NOMO-1 (cell line): ENCODE measurements around the gene ZGPAT.
"Not testable (repeated sequence)": the region's sequence is repeated elsewhere in the genome, so short reads cannot be mapped to it uniquely, and the experiment has no call there.

Source experiments
- DNase-seq, 2 experiments: peaks; one replicate each; lab custom pipeline; 2025; ENCODE audit not compliant: unreplicated experiment in 2 of 2; lab: John Stamatoyannopoulos, UW

The ZGPAT gene

DNA sequence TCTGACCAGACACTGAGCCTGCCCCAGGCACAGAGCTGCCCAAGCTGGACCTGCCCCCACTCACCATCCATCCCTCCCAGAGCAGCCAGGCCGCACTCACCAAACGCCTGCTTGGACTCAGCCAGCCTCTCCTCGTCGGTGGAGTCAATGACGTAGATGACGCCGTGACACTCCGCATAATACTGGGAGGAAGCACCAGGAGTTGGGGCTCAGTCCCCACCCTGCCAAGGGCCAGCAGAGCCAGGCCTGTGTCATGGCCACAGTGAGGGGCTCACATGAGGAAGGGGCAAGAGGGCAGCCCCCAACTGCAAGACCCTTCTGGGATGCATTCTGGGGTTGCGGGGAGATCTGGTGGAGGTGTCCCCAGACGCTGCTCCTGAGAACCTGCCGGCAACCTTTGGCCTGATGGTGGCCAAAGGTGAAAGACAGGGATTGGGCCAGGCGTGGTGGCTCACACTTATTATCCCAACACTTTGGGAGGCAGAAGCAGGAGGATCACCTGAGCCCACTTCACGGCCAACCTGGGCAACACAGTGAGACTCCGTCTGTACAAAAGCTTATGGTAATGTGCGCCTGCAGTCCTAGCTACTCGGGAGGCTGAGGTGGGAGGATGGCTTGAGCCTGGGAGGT is 5.7 kb upstream of the ZGPAT start:
- DNase-seq = no peak

- DNase-seq = no peak
Observed at GRCh38 chr20:63702751-63703470, 4.9 kb upstream of the ZGPAT start.

DNA sequence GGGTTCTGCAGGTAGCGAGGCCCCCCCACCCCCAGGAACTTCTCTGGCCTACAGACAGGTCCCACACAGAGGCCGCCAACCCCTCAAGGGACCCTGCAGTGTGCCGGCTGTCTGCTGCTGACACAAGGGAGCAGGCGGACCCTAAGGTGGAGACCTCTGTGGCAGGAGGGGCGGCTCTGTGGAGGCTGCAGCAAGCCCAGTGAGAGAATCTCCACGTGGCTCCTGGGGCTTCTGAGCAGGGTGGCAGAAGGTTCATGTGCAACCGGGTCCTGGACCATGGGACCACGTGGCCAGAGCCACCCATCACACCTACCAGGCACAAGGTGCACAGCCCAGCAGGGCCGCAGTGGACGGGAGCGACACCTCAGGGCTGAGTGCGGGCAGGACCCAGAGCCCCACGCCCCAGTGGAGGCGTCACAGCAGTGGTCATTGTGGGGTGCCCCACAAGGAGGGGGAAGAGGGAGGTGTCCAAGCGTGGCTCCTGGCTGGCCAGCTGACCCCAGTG is 4.3 kb upstream of the ZGPAT start:
- DNase-seq = no peak

DNA sequence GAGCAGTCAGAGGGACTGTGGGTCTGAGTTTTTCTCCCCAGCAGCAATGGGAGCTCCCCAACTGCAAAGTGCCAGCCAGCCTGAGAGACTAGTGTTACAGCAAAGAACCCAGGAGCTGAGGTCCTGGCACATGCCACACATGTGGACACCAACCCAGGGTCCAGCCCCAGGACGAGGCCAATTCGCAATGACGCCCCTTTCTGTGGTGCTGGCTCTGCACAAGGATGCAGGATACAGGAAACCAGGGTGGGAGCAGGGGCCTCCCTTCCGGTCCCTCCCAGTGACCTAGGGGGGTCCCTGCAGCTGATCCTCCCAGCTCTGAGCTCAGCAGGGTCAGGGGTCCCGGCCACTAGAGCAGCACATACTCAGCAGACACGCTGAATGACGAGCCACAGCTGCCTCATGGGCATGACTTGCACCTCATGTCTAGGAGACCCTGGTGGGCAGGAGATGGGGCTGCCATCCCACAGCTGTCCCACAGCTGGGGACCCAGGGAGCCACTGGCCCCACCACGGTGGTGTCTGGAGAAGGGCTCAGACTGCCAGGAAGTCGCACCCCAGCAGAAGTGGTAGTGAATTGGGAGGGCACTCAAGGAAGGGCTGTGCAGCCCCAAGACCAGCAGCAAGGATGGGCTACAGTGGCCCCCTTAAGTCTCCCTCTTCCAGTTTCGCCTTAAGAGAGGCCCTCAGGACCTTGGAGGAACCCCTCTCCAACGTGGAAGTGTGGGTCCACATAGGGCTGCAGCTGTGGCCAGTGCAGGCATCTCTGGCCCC is 3.7 kb upstream of the ZGPAT start:
- no peak for DNase-seq

- no peak for DNase-seq
Observed at GRCh38 chr20:63704749-63705117, 3.1 kb upstream of the ZGPAT start.

DNA sequence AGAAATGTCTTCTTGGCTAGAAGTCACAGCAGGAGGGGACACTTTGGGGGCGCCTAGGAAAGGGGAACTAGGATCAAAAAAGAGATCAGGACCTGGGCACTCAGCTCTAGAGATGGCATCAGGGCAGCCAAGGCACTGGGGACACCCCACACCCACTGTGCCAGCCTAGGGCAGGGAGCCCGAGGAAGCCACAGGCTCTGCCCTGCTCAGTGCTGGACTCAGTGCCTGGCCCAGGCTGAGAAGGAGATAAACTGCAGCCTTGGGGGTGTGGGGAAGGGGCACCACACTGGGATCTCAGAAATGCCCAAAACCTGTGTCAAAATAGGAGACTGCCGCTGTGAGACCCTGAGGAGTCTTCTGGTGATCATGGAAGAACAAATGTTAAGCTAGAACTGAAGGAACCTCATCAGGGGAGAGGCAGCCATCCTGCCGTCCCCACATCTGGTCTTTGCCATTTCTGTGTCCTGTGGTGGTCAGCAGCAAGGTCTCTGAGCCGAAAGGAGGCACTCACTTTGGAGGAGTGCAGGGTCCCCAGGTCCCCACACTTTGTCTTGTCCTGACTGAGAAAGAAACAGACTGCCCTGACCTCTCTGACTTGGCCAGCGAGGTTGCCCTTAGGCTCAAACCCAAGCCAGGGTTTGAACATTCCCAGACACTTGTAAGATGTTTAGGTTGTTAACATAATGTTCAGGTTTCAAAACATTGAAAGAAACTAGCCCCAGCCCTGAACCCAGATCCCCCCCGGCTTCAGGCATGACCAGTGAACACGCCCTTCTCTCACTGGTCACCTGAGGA is 2.4 kb upstream of the ZGPAT start:
- no peak for DNase-seq

DNA sequence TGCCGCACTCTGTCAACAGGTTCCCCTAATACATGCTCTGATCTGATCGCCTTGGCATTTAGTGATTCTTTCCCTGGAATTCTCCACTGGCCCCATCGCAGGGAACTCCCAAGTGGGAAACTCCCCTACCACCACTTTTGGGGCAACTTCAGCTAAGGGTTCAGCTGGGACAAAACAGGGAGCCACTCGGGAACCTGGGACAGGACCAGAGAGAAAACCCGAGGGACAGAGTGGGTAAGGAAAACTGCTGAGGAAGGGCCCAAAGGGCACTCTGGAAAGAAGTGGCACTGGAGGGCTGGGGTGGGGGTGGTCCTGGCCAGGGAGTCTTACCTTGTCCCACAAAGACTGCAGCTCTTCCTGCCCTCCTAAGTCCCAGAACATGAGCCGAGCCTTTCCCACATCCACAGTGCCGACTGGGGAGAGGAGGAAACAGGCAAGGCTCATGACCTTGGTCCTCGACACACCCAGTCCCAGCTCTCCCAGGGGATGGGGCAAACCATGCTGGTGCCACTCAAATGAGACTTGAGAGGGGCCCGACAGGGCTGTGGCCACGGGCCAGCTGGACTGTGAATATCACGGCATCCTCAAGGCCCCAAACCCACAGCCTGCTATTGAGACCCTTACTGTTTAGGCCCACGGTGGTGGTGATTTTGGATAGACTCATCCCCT is 1.7 kb upstream of the ZGPAT start:
- no peak for DNase-seq

- peak; percentile 15 to 47 for DNase-seq
Observed at GRCh38 chr20:63706852-63707557, 834 bp upstream of the ZGPAT start.

- DNase-seq = no peak
Observed at GRCh38 chr20:63708301-63709148, 686 bp downstream of the ZGPAT start.

GRCh38 chr20:63709149-63709527 is 1.3 kb downstream of the ZGPAT start:
- no peak for DNase-seq

DNA sequence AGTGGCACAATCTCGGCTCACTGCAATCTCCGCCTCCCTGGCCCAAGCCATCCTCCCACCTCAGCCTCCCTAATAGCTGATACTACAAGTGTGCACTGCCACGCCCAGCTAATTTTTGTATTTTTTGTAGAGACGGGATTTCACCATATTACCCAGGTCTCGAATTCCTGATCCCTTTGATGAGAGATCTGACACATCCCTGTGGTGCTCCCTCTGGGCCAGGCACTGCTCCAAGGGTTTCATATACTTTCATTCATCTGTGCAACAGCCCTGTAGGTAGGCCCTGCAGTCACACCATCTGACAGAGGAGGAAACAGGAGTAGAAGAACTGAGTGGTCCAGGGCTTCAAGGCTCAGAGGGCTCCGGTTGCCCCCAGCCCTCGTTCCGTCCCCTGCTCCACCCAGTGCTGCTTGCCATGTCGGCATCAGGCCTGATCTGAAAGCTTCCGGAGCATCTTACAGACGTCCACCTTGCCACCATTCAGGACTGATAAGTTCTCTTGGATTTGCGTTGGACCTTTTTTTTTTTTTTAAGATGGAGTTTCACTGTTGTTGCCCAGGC is 3.3 kb downstream of the ZGPAT start:
- DNase-seq = no peak

DNA sequence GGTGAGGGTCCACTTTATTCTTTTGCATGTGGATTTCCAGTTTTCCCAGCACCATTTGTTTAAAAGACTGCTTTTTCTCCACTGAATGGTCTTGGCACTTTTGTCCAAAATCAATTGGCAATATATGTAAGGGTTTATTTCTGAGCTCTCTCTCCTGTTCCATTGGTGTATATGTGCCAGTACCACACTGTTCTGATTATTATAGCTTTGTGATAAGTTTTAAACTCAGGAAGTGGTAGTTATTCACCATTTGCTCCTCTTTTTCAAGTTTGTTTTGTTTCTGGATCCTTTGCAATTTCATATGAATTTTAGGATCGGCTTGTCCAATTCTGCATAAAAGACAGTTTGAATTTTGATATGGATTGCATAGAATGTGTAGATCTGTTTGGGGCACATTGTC is 4.4 kb downstream of the ZGPAT start:
- no peak for DNase-seq

DNA sequence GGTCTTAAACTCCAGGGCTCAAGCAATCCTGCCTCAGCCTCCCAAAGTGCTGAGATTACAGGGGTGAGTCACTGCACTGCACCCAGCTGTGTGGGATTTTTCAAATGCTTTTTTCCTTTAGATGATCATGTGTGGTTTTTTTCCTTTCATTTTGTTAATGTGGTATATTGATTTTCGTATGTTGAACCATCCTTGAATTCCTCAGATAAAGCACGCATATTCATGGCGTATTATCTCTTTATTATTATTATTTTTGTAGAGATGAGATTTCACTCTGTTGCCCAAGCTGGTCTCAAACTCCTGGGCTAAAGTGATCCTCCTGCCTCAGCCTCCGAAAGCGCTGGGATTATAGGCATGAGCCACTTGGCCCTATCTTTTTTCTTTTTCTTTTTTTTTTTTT is 7.0 kb downstream of the ZGPAT start:
- DNase-seq = no peak

- DNase-seq = no peak
Observed at GRCh38 chr20:63718996-63719395, 11.2 kb downstream of the ZGPAT start.

- not testable (repeated sequence) for DNase-seq
Observed at GRCh38 chr20:63722967-63723622, 15.3 kb downstream of the ZGPAT start.

- DNase-seq = not testable (repeated sequence)
Observed at GRCh38 chr20:63730189-63730733, 22.4 kb downstream of the ZGPAT start.

DNA sequence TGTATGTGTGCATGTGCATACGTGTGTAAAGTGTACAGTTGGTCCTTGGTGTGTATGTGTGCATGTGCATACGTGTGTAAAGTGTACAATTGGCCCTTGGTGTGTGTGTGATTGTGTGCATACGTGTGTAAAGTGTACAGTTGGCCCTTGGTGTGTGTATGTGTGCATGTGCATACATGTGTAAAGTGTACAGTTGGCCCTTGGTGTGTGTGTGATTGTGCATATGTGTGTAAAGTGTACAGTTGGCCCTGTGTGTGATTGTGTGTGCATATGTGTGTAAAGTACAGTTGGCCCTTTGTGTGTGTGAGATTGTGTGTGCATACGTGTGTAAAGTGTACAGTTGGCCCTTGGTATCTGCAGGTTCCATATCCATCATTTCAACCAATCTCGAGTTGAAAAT is 23.6 kb downstream of the ZGPAT start:
- no peak for DNase-seq
